Activated CD8-positive, alpha-beta memory T cell treated with anti-CD3 and anti-CD28 coated beads, Interleukin-2, amount 50 U/mL, for 24 hours (primary cell): Measurements from ENCODE around the gene AGAP1.

ENCODE experiments used
- DNase-seq: peaks from one replicate; pipeline ENCODE4 v3.0.0-alpha.2; 2020; ENCODE audit errors: extremely low read depth

AGAP1 gene

GRCh38 chr2:235963853-235964577, 470.2 kb downstream of the AGAP1 start:
- DNase-seq, result no peak

- DNase-seq, result no peak
These were observed 471.0 kb downstream of the AGAP1 start for GRCh38 chr2:235964787-235965390.

- DNase-seq, result no peak
These were observed 472.6 kb downstream of the AGAP1 start for GRCh38 chr2:235966396-235966795.

- DNase-seq, result no peak
These were observed 473.3 kb downstream of the AGAP1 start for GRCh38 chr2:235966932-235967757.

GRCh38 chr2:235968155-235968554, 474.3 kb downstream of the AGAP1 start:
- no peak for DNase-seq

- no peak for DNase-seq
These were observed 474.9 kb downstream of the AGAP1 start for GRCh38 chr2:235968616-235969324.

- DNase-seq, result no peak
These were observed 476.6 kb downstream of the AGAP1 start for GRCh38 chr2:235970204-235971040.

- DNase-seq, result no peak
These were observed 482.7 kb downstream of the AGAP1 start for GRCh38 chr2:235976516-235976915.

GRCh38 chr2:235976956-235977355, 483.1 kb downstream of the AGAP1 start:
- no peak for DNase-seq

- DNase-seq, result no peak
These were observed 483.6 kb downstream of the AGAP1 start for GRCh38 chr2:235977445-235977844.

- no peak for DNase-seq
These were observed 484.2 kb downstream of the AGAP1 start for GRCh38 chr2:235978022-235978421.

- no peak for DNase-seq
These were observed 485.2 kb downstream of the AGAP1 start for GRCh38 chr2:235979037-235979436.

GRCh38 chr2:235979753-235980435, 486.1 kb downstream of the AGAP1 start:
- DNase-seq, result no peak

- DNase-seq, result no peak
These were observed 487.8 kb downstream of the AGAP1 start for GRCh38 chr2:235981631-235982030.

- DNase-seq, result no peak
These were observed 489.2 kb downstream of the AGAP1 start for GRCh38 chr2:235983016-235983415.

- no peak for DNase-seq
These were observed 490.7 kb downstream of the AGAP1 start for GRCh38 chr2:235984552-235984951.

GRCh38 chr2:235986361-235986760, 492.5 kb downstream of the AGAP1 start:
- no peak for DNase-seq

- DNase-seq, result no peak
These were observed 494.6 kb downstream of the AGAP1 start for GRCh38 chr2:235988271-235989015.

- DNase-seq, result no peak
These were observed 495.7 kb downstream of the AGAP1 start for GRCh38 chr2:235989591-235989990.

GRCh38 chr2:235990344-235990743, 496.5 kb downstream of the AGAP1 start:
- no peak for DNase-seq
